A549 (cell line): ENCODE data around the gene HYAL3. TPM values are rescaled to one million over a fixed set of nuclear protein-coding genes. Genes with fewer than 3 reads are reported as not detected.

Experiments
- ATAC-seq, 2 experiments: fragments of 200-7000 bp in 1 of 2; fragments of >200 bp in 1 of 2; cut with Nextera tagmentation in 1 of 2; cut with Tn5 transposase in 1 of 2; 3 replicates each; pipeline versions ENCODE4 v1.8.0 to v1.9.1; 2018 to 2020; ENCODE audit warnings: mild to moderate bottlenecking in 1 of 2, moderate library complexity in 1 of 2
- CTCF ChIA-PET: fragments of 300-600 bp; sonication (Branson Sonifier 250); formaldehyde crosslinking; extraction: SDS; loops from one replicate; lab custom pipeline; 2021; ENCODE audit warnings: antibody characterized with exemption, inconsistent platforms; lab: Yijun Ruan, JAX
- POLR2A ChIA-PET: fragments of 350-600 bp; formaldehyde crosslinking; extraction: SDS; loops from one replicate; lab custom pipeline; 2021; ENCODE audit warnings: antibody characterized with exemption, inconsistent platforms; lab: Yijun Ruan, JAX
- DNase-seq, 2 experiments: peaks; one replicate each; pipeline versions ENCODE4 v3.0.0 to v3.0.0-alpha.2; 2011 to 2016; ENCODE audit warnings: low read depth in 1 of 2, low spot score in 1 of 2
- FAIRE-seq: peaks from 2 replicates; lab custom pipeline; 2011; peaks lifted over from hg19 to GRCh38; lab: Jason Lieb, UNC
- H3K27ac ChIP-seq, 2 experiments: fragments of >200 bp; sonication (Bioruptor Twin); formaldehyde crosslinking; 3 replicates each; pipeline ENCODE4 v1.5.1; 2016 to 2017
- H3K4me1 ChIP-seq: fragments of >200 bp; sonication (Bioruptor Twin); formaldehyde crosslinking; 3 replicates; pipeline ENCODE4 v1.6.1; 2016
- H3K4me2 ChIP-seq: fragments of >200 bp; sonication (Bioruptor Twin); formaldehyde crosslinking; 3 replicates; pipeline ENCODE4 v1.6.1; 2016
- H3K4me3 ChIP-seq: fragments of >200 bp; sonication (Bioruptor Twin); formaldehyde crosslinking; 3 replicates; pipeline ENCODE4 v1.5.1; 2016
- H3K9me3 ChIP-seq: fragments of >200 bp; sonication (Bioruptor Twin); formaldehyde crosslinking; 3 replicates; pipeline ENCODE4 v1.6.1; 2016
- CBX8 ChIP-seq: fragments of 200-600 bp; sonication (generic); IDR thresholded peaks from 2 replicates; pipeline ENCODE4 v1.6.1; 2016
- CEBPB ChIP-seq, 2 experiments: fragments of >200 bp in 1 of 2; sonication (Bioruptor Twin) in 1 of 2; formaldehyde crosslinking in 1 of 2; IDR thresholded peaks; 2 replicates each; pipeline ENCODE4 v1.6.1; 2012 to 2016
- FOXS1 ChIP-seq: fragments of 250-450 bp; sonication (Bioruptor Pico); IDR thresholded peaks from 2 replicates; pipeline ENCODE4 v1.5.0; 2020; ENCODE audit warnings: mild to moderate bottlenecking, moderate library complexity
- GATA3 ChIP-seq: IDR thresholded peaks from 2 replicates; pipeline ENCODE4 v1.6.1; 2012; ENCODE audit warnings: borderline replicate concordance
- HDAC2 ChIP-seq: fragments of 200-600 bp; sonication (generic); IDR thresholded peaks from 2 replicates; pipeline ENCODE4 v1.6.1; 2016
- HES2 ChIP-seq: fragments of >200 bp; sonication (Bioruptor Twin); formaldehyde crosslinking; IDR thresholded peaks from 2 replicates; pipeline ENCODE4 v1.6.1; 2016
- HOXB5 ChIP-seq: fragments of 250-450 bp; sonication (Bioruptor Pico); IDR thresholded peaks from 2 replicates; pipeline ENCODE4 v1.5.0; 2020; ENCODE audit warnings: mild to moderate bottlenecking, moderate library complexity
- KDM1A ChIP-seq: fragments of 200-600 bp; sonication (generic); IDR thresholded peaks from 2 replicates; pipeline ENCODE4 v1.6.1; 2016; ENCODE audit warnings: low read depth, mild to moderate bottlenecking
- MYC ChIP-seq: IDR thresholded peaks from 2 replicates; pipeline ENCODE4 v1.6.1; 2012; ENCODE audit warnings: mild to moderate bottlenecking, inconsistent platforms, low read length, improper control_type of control experiment, borderline replicate concordance
- PBX3 ChIP-seq: IDR thresholded peaks from 2 replicates; pipeline ENCODE4 v1.6.1; 2012
- RCOR1 ChIP-seq: fragments of 150-350 bp; IDR thresholded peaks from 2 replicates; pipeline ENCODE4 v1.6.1; 2014; ENCODE audit warnings: antibody characterized with exemption, low read length, low read depth
- REST ChIP-seq: fragments of 200-600 bp; sonication (generic); IDR thresholded peaks from 2 replicates; pipeline ENCODE4 v1.6.1; 2016; ENCODE audit warnings: antibody characterized with exemption, mild to moderate bottlenecking, moderate library complexity
- TP53 ChIP-seq: fragments of 250-450 bp; sonication (Bioruptor Pico); IDR thresholded peaks from 2 replicates; pipeline ENCODE4 v1.5.0; 2021; ENCODE audit warnings: mild to moderate bottlenecking, moderate library complexity
- ZC3H11A ChIP-seq: fragments of 450-650 bp; IDR thresholded peaks from 2 replicates; pipeline ENCODE4 v1.6.1; 2014; ENCODE audit warnings: antibody characterized with exemption, mild to moderate bottlenecking
- ZFP36 ChIP-seq: fragments of 450-650 bp; IDR thresholded peaks from 2 replicates; pipeline ENCODE4 v1.6.1; 2014; ENCODE audit warnings: borderline replicate concordance; ENCODE audit not compliant: partially characterized antibody
- ZSCAN20 ChIP-seq: fragments of 250-450 bp; sonication (Bioruptor Pico); IDR thresholded peaks from 2 replicates; pipeline ENCODE4 v1.8.0; 2022; ENCODE audit warnings: mild to moderate bottlenecking, moderate library complexity
- WGBS: methylation state at CpG from one replicate; pipeline ENCODE4 v1.1.6; 2017; ENCODE audit errors: missing lambda C conversion rate; 5-methylcytosine and 5-hydroxymethylcytosine counted together
- polyA plus RNA-seq, 4 experiments: library from polyadenylated mRNA; depleted of rRNA in 3 of 4; stranded (reverse); fragments of >200 nt; fragmentation: RNase III in 1 of 4; extraction: RNeasy Plus Mini Kit Qiagen cat#74134 plus additional on column Dnase treatment in 1 of 4; gene quantifications; 2 replicates in 3 of 4; 3 replicates in 1 of 4; pipeline ENCODE4 v1.2.3, GENCODE V29; 2011 to 2017
- TF ChIP-seq, protein P1 (sequence below): fragments of 250-450 bp; sonication (Bioruptor Pico); IDR thresholded peaks from 2 replicates; pipeline ENCODE4 v1.5.0; 2020; ENCODE audit warnings: low read depth, mild to moderate bottlenecking, moderate library complexity
- TF ChIP-seq, protein P2 (sequence below): fragments of 450-650 bp; IDR thresholded peaks from 2 replicates; pipeline ENCODE4 v1.6.1; 2014; ENCODE audit warnings: antibody characterized with exemption
- TF ChIP-seq, protein P3 (sequence below): IDR thresholded peaks from 2 replicates; pipeline ENCODE4 v1.6.1; 2012

The HYAL3 gene
- polyA plus RNA-seq, 2 of the 4 experiments (the other 2 are of a cell fraction): 3.0 to 5.0 TPM

GRCh38 chr3:50341996-50342650 lies 42.9 kb upstream of the HYAL3 start:
- FAIRE-seq: no peak
- H3K4me2 ChIP-seq: no peak overlapping the region
- WGBS: 91% methylated on average over 7 of the region's 13 CpGs
- ChIA-PET POLR2A (no interaction called here), CTCF (interaction anchor here (1.1 kb wide), 1 partner anchor 21 kb away, joined by 3 read pairs; no protein-coding TSS in a partner anchor)
- H3K4me1 ChIP-seq: peaks cover 11% of the 10 kb centered on the region
- TF ChIP-seq HDAC2: no peak
- TF ChIP-seq ZC3H11A: no peak
- no peak for TF ChIP-seq MYC
- TF ChIP-seq CEBPB (IDR thresholded peaks at IDR 0.05): no peak
- no peak for TF ChIP-seq HOXB5
- TF ChIP-seq, protein P1, sequence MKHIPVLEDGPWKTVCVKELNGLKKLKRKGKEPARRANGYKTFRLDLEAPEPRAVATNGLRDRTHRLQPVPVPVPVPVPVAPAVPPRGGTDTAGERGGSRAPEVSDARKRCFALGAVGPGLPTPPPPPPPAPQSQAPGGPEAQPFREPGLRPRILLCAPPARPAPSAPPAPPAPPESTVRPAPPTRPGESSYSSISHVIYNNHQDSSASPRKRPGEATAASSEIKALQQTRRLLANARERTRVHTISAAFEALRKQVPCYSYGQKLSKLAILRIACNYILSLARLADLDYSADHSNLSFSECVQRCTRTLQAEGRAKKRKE (CRISPR knock-in tag): no peak
- no peak for TF ChIP-seq CBX8
- no peak for TF ChIP-seq ZSCAN20 (CRISPR knock-in tag)
- TF ChIP-seq GATA3: no peak
- TF ChIP-seq TP53: no peak
- ATAC-seq: no peak
- no peaks in the 10 kb centered on the region for H3K9me3 ChIP-seq
- no peak overlapping the region for H3K4me3 ChIP-seq
- no peak for DNase-seq
- no peak overlapping the region for H3K27ac ChIP-seq

DNA sequence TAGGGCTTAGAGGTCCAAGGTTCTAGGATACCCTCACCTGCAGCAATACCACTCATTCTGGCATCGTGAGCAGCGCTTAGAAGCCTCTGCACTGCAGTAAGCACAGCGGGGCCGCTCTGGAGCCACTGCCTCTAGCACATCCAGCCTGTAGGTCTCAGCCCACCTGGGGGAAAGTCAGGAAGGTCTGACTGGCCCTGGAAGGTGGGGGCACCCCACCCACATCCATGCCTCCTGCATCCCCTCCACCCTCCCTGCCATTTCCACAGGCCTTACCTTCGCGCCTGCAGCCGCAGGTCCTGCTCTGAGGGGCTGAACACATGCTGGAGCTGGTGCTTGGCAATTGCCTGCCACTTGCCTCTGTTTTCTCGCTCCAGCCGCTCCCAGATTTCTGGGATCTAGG lies 42.3 kb upstream of the HYAL3 start:
- POLR2A ChIA-PET: no interaction called here

GRCh38 chr3:50340448-50341329 lies 41.5 kb upstream of the HYAL3 start, which contains the start of gene RASSF1:
TSS of gene RASSF1 (minus strand) at chr3:50340836. CDS start at chr3:50340805, 31 bp downstream.
- peaks cover 10% of the 10 kb centered on the region for H3K4me1 ChIP-seq
- ChIA-PET CTCF (interaction anchor here (1.1 kb wide), 1 partner anchor 19 kb away, joined by 3 read pairs; no protein-coding TSS in a partner anchor), POLR2A (no interaction called here)
- 87% methylated on average over 22 of the region's 85 CpGs for WGBS
- no peak for FAIRE-seq
- H3K4me2 ChIP-seq: no peak within 1 kb of the TSS
- TF ChIP-seq GATA3: no peak
- no peak for TF ChIP-seq ZSCAN20 (CRISPR knock-in tag)
- TF ChIP-seq PBX3: no peak
- TF ChIP-seq, protein P2, sequence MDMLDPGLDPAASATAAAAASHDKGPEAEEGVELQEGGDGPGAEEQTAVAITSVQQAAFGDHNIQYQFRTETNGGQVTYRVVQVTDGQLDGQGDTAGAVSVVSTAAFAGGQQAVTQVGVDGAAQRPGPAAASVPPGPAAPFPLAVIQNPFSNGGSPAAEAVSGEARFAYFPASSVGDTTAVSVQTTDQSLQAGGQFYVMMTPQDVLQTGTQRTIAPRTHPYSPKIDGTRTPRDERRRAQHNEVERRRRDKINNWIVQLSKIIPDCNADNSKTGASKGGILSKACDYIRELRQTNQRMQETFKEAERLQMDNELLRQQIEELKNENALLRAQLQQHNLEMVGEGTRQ: no peak
- TF ChIP-seq FOXS1 (CRISPR knock-in tag): no peak
- TF ChIP-seq ZC3H11A: no peak
- TF ChIP-seq ZFP36: no peak
- TF ChIP-seq KDM1A: no peak
- TF ChIP-seq, protein P3, sequence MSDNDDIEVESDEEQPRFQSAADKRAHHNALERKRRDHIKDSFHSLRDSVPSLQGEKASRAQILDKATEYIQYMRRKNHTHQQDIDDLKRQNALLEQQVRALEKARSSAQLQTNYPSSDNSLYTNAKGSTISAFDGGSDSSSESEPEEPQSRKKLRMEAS: no peak
- no peak for TF ChIP-seq RCOR1
- no peak for TF ChIP-seq REST
- H3K27ac ChIP-seq: no peak within 1 kb of the TSS
- ATAC-seq: no peak
- H3K4me3 ChIP-seq: no peak within 1 kb of the TSS
- H3K9me3 ChIP-seq: no peaks in the 10 kb centered on the region
- DNase-seq: no peak

More for the DNA sequence above, 42.3 kb upstream of the HYAL3 start:
- WGBS: 97% methylated on average over 9 of the region's 9 CpGs
- Histone ChIP-seq H3K4me3 (no peak overlapping the region), H3K9me3 (no peaks in the 10 kb centered on the region), H3K27ac (no peak overlapping the region), H3K4me1 (peaks cover 8% of the 10 kb centered on the region), H3K4me2 (no peak overlapping the region)
- DNase-seq (no peak), ATAC-seq (no peak), FAIRE-seq (no peak)
- no peak for TF ChIP-seq HES2
- CTCF ChIA-PET: interaction anchor here (1.1 kb wide), 1 partner anchor 20 kb away, joined by 3 read pairs; no protein-coding TSS in a partner anchor
